Thyroid gland (tissue), 4 donors: ENCODE results near the gene TUBA1B.

ENCODE experiments used
- POLR2A ChIP-seq, 2 donors: fragments of 450-650 bp; IDR thresholded peaks; one replicate each; pipeline ENCODE4 v1.6.1; 2017; ENCODE audit warnings: antibody characterized with exemption in 2 of 2, mild to moderate bottlenecking in 2 of 2, moderate library complexity in 1 of 2
- TF ChIP-seq, protein P1 (sequence below), 6 experiments: fragments of 200-600 bp in 3 of 6; fragments of 450-650 bp in 3 of 6; sonication (generic) in 3 of 6; IDR thresholded peaks; one replicate each; pipeline ENCODE4 v1.5.1; 2016 to 2019; ENCODE audit warnings: antibody characterized with exemption in 6 of 6, mild to moderate bottlenecking in 2 of 6, inconsistent platforms in 1 of 6, moderate library complexity in 1 of 6

DNA sequence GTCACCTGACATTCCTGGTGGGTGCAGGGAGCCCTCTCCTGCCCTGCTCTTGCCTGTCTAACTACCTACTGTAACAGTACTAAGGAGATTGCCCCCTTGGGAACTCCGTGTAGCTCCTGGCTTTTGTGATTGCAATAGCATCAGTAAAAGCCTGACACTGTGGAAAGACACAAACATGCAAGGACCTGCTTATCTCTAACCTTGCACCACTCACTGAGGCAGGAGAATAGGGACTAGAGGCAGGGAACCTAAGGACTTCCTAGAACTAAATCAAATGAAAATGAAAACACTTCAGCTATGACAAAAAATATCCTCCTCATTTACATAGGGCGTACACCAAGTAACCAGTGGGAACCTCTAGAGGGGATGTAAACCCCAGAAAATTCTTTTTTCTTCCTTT, 29.2 kb upstream of the TUBA1B start:
- TF ChIP-seq, protein P1, sequence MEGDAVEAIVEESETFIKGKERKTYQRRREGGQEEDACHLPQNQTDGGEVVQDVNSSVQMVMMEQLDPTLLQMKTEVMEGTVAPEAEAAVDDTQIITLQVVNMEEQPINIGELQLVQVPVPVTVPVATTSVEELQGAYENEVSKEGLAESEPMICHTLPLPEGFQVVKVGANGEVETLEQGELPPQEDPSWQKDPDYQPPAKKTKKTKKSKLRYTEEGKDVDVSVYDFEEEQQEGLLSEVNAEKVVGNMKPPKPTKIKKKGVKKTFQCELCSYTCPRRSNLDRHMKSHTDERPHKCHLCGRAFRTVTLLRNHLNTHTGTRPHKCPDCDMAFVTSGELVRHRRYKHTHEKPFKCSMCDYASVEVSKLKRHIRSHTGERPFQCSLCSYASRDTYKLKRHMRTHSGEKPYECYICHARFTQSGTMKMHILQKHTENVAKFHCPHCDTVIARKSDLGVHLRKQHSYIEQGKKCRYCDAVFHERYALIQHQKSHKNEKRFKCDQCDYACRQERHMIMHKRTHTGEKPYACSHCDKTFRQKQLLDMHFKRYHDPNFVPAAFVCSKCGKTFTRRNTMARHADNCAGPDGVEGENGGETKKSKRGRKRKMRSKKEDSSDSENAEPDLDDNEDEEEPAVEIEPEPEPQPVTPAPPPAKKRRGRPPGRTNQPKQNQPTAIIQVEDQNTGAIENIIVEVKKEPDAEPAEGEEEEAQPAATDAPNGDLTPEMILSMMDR (IDR thresholded peaks at IDR 0.05), result no peak
- TF ChIP-seq POLR2A (IDR thresholded peaks at IDR 0.05), result no peak
